Occipital lobe (tissue), 2 donors: Measurements from ENCODE around the gene NECAP2. TPM values are rescaled to one million over a fixed set of nuclear protein-coding genes. Genes with fewer than 3 reads are reported as not detected.
A peak's percentile ranks its signal among the peaks of the same experiment; 100 is the strongest.
"Not testable (repeated sequence)": the region's sequence is repeated elsewhere in the genome, so short reads cannot be mapped to it uniquely, and the experiment has no call there.

Source experiments
- DNase-seq: peaks from one replicate; lab custom pipeline; 2025; lab: John Stamatoyannopoulos, UW
- total RNA-seq: library from RNA; depleted of rRNA; stranded (reverse); fragments of >200 nt; gene quantifications from one replicate; pipeline ENCODE4 v1.2.3, GENCODE V29; 2014

The NECAP2 gene
- total RNA-seq, 1 donor from 2014 or later: 25.9 TPM

- not testable (repeated sequence) for DNase-seq
Observed at GRCh38 chr1:16492937-16493336, 52.4 kb downstream of the NECAP2 start.

DNA sequence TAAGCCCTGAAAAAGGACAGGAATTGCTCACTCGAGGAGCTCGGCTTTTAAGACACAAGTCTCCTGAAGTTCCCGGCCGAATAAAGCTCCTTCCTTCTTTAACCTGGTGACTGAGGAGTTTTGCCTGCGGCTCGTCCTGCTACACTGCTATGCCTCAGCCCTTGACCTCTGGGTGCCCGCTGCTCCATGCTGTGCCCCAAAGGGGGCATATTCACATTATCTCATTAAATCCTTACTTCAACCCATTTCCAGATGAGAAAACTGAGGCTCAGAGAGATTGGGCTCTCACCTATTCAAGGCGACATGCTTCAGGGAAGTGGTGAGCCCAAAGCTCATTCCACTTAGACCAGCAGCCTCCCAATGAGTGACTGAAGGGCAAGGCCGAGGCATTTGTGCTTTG lies 53.2 kb downstream of the NECAP2 start:
- not testable (repeated sequence) for DNase-seq

DNA sequence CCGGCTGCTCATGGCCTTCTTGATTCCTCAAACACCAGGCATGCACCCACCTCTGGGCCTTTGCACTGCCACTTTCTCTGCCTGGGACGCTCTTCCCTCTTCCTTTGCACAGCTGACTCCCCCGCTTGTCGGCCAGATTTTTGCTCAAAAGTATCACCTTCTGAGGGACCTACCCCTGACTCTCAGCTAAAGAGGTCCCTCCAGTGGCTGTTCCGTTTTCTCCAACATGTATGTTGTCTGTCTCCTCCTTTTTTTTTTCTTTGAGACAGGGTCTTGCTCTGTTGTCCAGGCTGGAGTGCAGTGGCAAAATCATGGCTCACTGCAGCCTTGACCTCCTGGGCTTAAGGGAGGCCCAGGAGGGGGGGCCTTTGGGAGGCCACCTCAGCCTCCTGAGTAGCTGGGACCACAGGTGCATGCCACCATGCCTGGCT lies 57.0 kb downstream of the NECAP2 start:
- DNase-seq: not testable (repeated sequence)

- not testable (repeated sequence) for DNase-seq
Observed at GRCh38 chr1:16498047-16498446, 57.5 kb downstream of the NECAP2 start.

GRCh38 chr1:16498573-16499413 lies 58.3 kb downstream of the NECAP2 start:
- peak; percentile 84 for DNase-seq

DNA sequence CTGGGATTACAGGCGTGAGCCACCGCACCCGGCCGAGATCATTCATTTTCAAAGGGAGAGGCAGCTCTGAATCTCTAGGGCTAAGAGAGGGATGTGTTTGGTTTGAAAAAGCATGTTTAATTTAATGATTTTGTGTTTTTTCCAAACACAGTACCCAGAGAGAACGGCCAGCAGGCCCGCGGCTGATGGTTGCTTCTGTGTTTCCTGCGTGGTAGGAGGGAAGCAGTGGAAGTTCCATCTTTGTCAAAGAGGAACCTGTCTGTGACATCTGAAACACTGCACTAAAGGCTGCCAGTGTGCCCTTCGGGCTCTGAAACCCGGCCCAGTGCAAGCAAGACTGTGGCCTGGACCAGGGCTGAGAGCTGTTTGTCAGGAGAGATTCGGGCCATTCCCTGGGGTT lies 59.9 kb downstream of the NECAP2 start:
- not testable (repeated sequence) for DNase-seq

DNA sequence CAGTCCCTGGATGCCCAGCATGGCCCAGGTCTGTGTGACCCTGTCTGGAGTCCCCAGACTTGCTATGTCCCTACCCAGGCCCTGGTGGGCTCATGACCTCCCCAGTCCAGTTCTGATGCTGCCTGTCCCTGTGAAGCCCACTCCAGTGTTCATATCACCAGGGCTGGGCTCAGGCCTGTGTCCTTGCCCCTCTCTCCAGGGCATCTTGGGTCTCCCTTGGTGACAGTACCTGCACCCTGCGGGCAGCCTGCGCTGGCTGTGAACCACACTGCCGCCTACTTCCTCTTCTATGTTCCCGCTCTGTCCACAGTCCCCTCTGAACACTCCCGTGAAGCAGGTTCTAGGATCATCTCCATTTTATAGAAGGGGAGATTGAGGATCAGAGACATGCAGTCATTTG lies 60.5 kb downstream of the NECAP2 start:
- not testable (repeated sequence) for DNase-seq

DNA sequence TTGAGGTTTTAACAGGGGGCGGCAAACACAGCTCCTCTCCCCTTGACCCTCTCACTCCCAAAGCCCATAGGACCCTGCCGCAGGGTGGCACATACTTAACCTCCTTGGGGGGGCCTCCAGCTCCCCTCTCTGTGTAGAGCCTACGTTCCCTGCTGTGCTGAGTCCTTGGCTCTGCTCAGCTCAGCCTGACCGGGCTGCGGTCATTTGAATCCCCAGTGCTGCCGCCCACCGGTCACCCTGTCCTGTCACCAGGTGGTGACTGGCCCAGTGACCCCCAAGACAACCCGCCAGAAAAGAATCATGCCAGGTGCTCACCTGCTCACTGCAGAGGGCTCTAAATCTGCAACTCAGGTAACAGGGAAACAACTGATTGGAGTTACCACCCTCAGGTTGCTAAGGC lies 60.9 kb downstream of the NECAP2 start:
- DNase-seq: not testable (repeated sequence)

GRCh38 chr1:16503494-16503893 lies 63.0 kb downstream of the NECAP2 start:
- DNase-seq: no peak

- DNase-seq: not testable (repeated sequence)
Observed at GRCh38 chr1:16505870-16506269, 65.3 kb downstream of the NECAP2 start.

GRCh38 chr1:16506364-16507136 lies 66.0 kb downstream of the NECAP2 start:
- not testable (repeated sequence) for DNase-seq

DNA sequence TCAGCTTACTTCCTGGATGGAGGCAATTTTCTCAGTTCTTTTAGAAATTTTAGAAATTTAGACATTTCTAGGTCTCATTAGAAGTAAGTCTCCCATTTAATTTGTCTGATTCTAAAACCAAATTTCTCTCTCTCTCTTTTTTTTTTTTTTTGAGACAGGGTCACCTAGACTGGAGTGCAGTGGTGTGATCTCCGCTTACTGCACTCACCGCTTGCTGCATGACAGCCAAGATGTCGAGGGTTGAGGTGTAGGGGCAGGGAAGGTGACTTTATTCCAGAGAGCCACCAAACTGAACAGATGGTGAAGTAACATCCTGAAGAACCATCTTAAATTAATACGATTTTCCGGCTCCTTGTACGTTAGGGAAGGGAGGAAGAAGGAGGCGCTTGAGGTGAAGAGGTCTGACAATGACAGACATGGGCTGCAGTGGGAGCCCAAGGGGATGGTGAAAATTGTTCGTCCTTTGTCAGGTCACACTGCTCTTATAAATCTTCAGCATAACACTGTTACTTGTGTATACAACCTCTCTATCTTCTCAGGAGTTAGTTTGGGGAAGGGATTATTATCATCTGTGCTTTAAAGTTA lies 68.4 kb downstream of the NECAP2 start:
- not testable (repeated sequence) for DNase-seq

Other genes starting within 250 kb of the NECAP2 start
- 0.16 TPM for gene ARHGEF19, start 228.1 kb upstream of the NECAP2 start, total RNA-seq
- 19.0 TPM for gene CPLANE2, start 203.5 kb upstream of the NECAP2 start, total RNA-seq
- 29.5 TPM for gene FBXO42, start 88.2 kb upstream of the NECAP2 start, total RNA-seq
- 5.1 TPM for gene SZRD1, start 73.5 kb upstream of the NECAP2 start, total RNA-seq
- not detected for gene SPATA21, start 3.3 kb upstream of the NECAP2 start, total RNA-seq
- under 0.01 TPM for gene RNU1-1, start 73.6 kb downstream of the NECAP2 start, total RNA-seq
- gene NBPF1, start 172.8 kb downstream of the NECAP2 start, total RNA-seq: 84.4 TPM
- under 0.01 TPM for gene RNU1-3, start 226.2 kb downstream of the NECAP2 start, total RNA-seq